Left cardiac atrium (tissue), 4 donors: ENCODE results near the gene SAMD15. TPM values are rescaled to one million over a fixed set of nuclear protein-coding genes. Genes with fewer than 3 reads are reported as not detected.

ENCODE experiments used
- ATAC-seq, 2 donors: fragments of 200-7000 bp; cut with Tn5 transposase; one replicate each; pipeline ENCODE4 v1.9.1; 2020; ENCODE audit warnings: mild to moderate bottlenecking in 2 of 2, moderate library complexity in 2 of 2
- DNase-seq: peaks from one replicate; pipeline ENCODE4 v3.0.0-alpha.2; 2020
- intact Hi-C, 2 donors: fragments of 100-400 bp; cut with DNase I; formaldehyde crosslinking; loops; one replicate each; pipeline versions ENCODE4 v1.14.1 to v1.15.1; 2022 to 2023
- total RNA-seq, 2 donors: library from RNA; stranded (reverse); fragmentation: NEBNext Ultra II Directional; extraction: Animal tissue kit (Norgen Biotek cat#: 25700); gene quantifications; one replicate each; pipeline ENCODE4 v1.2.1, GENCODE V29; 2021
- donor health status: DM: no; HTN: yes; CAD: no.
- donor health status: DM: no; HTN: yes; CAD: no; lungs with severe emphysema.
- donor health status: DM: yes; HTN: yes; CAD: no.
- donor health status: Dilated cardiomyopathy.

SAMD15 gene
- total RNA-seq, 2 donors from 2014 or later = 0.52 TPM; not detected in 1

- DNase-seq = no peak
- intact Hi-C loops = no loop called here
- no peak for ATAC-seq
These were observed 58.9 kb downstream of the SAMD15 start for GRCh38 chr14:77436042-77436441.

GRCh38 chr14:77438596-77438995 lies 61.4 kb downstream of the SAMD15 start:
- intact Hi-C loops = no loop called here
- DNase-seq (no peak), ATAC-seq (no peak)

GRCh38 chr14:77439861-77440260 lies 62.7 kb downstream of the SAMD15 start:
- intact Hi-C loops = no loop called here
- DNase-seq = no peak
- no peak for ATAC-seq

Other genes starting within 250 kb of the SAMD15 start
- not detected for gene ZDHHC22, start 235.6 kb upstream of the SAMD15 start, total RNA-seq
- gene TMEM63C, start 195.6 kb upstream of the SAMD15 start, total RNA-seq = not detected
- gene NGB, start 106.2 kb upstream of the SAMD15 start, total RNA-seq = not detected
- gene POMT2, start 56.5 kb upstream of the SAMD15 start, total RNA-seq = 10 to 100 TPM; 20.8 to 25.5 TPM
- gene GSTZ1, start 56.3 kb upstream of the SAMD15 start, total RNA-seq = 1 to 10 TPM; 6.5 to 7.9 TPM
- gene TMED8, start 285 bp upstream of the SAMD15 start, total RNA-seq = 1 to 10 TPM; 5.9 to 6.7 TPM
- under 1 TPM in 1 of 2 donors, not detected in 1; 0.34 TPM for gene NOXRED1, start 46.1 kb downstream of the SAMD15 start, total RNA-seq
- 10 to 100 TPM in 1 of 2 donors, 1 to 10 TPM in 1; 9.1 to 11.7 TPM for gene VIPAS39, start 80.2 kb downstream of the SAMD15 start, total RNA-seq
- 100 to 1,000 TPM; 109 to 173 TPM for gene AHSA1, start 80.7 kb downstream of the SAMD15 start, total RNA-seq
- under 1 TPM; 0.21 to 0.47 TPM for gene ISM2, start 121.4 kb downstream of the SAMD15 start, total RNA-seq
- gene SPTLC2, start 239.3 kb downstream of the SAMD15 start, total RNA-seq = 10 to 100 TPM; 16.1 to 18.4 TPM